CD8-positive, alpha-beta memory T cell (primary cell): ENCODE results near the gene XPOT. TPM values are rescaled to one million over a fixed set of nuclear protein-coding genes. Genes with fewer than 3 reads are reported as not detected.

Experiments used
- CTCF ChIA-PET: fragments of 350-600 bp; sonication (Branson Sonifier 250); formaldehyde crosslinking; loops from one replicate; lab custom pipeline; 2021; ENCODE audit warnings: antibody characterized with exemption; lab: Charles Lee
- POLR2A ChIA-PET: fragments of 350-600 bp; sonication (Branson Sonifier 250); formaldehyde crosslinking; loops from one replicate; lab custom pipeline; 2021; ENCODE audit warnings: antibody characterized with exemption; lab: Charles Lee
- DNase-seq, 5 donors: peaks; one replicate each; pipeline versions ENCODE4 v3.0.0 to v3.0.0-alpha.2; 2020 to 2022; ENCODE audit warnings: mixed read lengths in 1 of 5
- H3K27ac ChIP-seq: one replicate; pipeline ENCODE4 v1.7.0; 2013; ENCODE audit warnings: low read depth, mild to moderate bottlenecking, low read length, moderate library complexity
- H3K27me3 ChIP-seq: 2 replicates; pipeline ENCODE4 v1.7.0; 2013; ENCODE audit warnings: low read length, mild to moderate bottlenecking; ENCODE audit not compliant: insufficient read depth, poor library complexity, severe bottlenecking
- H3K36me3 ChIP-seq: 2 replicates; pipeline ENCODE4 v1.7.0; 2013; ENCODE audit warnings: mild to moderate bottlenecking, low read length, moderate library complexity; ENCODE audit not compliant: insufficient read depth
- H3K4me1 ChIP-seq: 2 replicates; pipeline ENCODE4 v1.7.0; 2013; ENCODE audit warnings: mild to moderate bottlenecking, low read length, moderate library complexity; ENCODE audit not compliant: insufficient read depth
- H3K4me3 ChIP-seq: 2 replicates; pipeline ENCODE4 v1.7.0; 2013; ENCODE audit warnings: mild to moderate bottlenecking, low read length
- H3K9me3 ChIP-seq: 2 replicates; pipeline ENCODE4 v1.7.0; 2013; ENCODE audit warnings: mild to moderate bottlenecking, low read length
- H3K27ac Mint-ChIP-seq, 8 donors: one replicate each; pipeline ENCODE4 v1.8.0; 2020 to 2021; ENCODE audit warnings: mixed read lengths in 8 of 8, mild to moderate bottlenecking in 6 of 8, inconsistent platforms in 3 of 8, moderate library complexity in 3 of 8
- H3K27me3 Mint-ChIP-seq, 2 donors: one replicate each; pipeline ENCODE4 v1.8.0; 2020 to 2021; ENCODE audit warnings: mixed read lengths in 2 of 2, mild to moderate bottlenecking in 1 of 2, moderate library complexity in 1 of 2
- H3K36me3 Mint-ChIP-seq, 3 donors: one replicate each; pipeline ENCODE4 v1.8.0; 2020 to 2021; ENCODE audit warnings: mixed read lengths in 3 of 3, inconsistent platforms in 1 of 3, mild to moderate bottlenecking in 1 of 3
- H3K4me1 Mint-ChIP-seq, 3 donors: one replicate each; pipeline ENCODE4 v1.8.0; 2020 to 2021; ENCODE audit warnings: mixed read lengths in 3 of 3, inconsistent platforms in 1 of 3, mild to moderate bottlenecking in 1 of 3
- H3K4me3 Mint-ChIP-seq, 7 donors: one replicate each; pipeline ENCODE4 v1.8.0; 2020 to 2021; ENCODE audit warnings: mixed read lengths in 7 of 7, mild to moderate bottlenecking in 6 of 7, moderate library complexity in 4 of 7, inconsistent platforms in 2 of 7
- H3K9me3 Mint-ChIP-seq, 5 donors: one replicate each; pipeline ENCODE4 v1.8.0; 2020 to 2022; ENCODE audit warnings: mixed read lengths in 5 of 5, mild to moderate bottlenecking in 3 of 5, moderate library complexity in 2 of 5, inconsistent platforms in 1 of 5
- polyA plus RNA-seq: library from polyadenylated mRNA; unstranded; fragments of 300-500 nt; fragmentation: Illumina TruSeq; gene quantifications from one replicate; pipeline ENCODE4 v1.2.3, GENCODE V29; 2021
- total RNA-seq, 2 experiments: library from RNA; stranded (reverse); gene quantifications; one replicate each; pipeline ENCODE4 v1.2.3, GENCODE V29; 2021

The XPOT gene
- total and polyA plus RNA-seq, 3 experiments from 2014 or later = 44.7 to 140 (median 136) TPM

GRCh38 chr12:64491718-64492117, 87.5 kb downstream of the XPOT start:
- Mint-ChIP-seq H3K4me1 (peaks cover 13 to 22% (median 19%) of the 10 kb centered on the region in 3 donors), H3K27me3 (no peaks in the 10 kb centered on the region), H3K9me3 (no peaks in the 10 kb centered on the region), H3K27ac (peak overlapping the region in 4 of 8 donors; percentile 15 to 68 (median 39)), H3K36me3 (peaks cover 9 to 74% (median 13%) of the 10 kb centered on the region in 3 donors), H3K4me3 (no peak overlapping the region)
- no peak overlapping the region for H3K4me3 ChIP-seq
- no peaks in the 10 kb centered on the region for H3K4me1 ChIP-seq
- CTCF ChIA-PET = no interaction called here
- H3K27ac ChIP-seq = no peak overlapping the region
- no peaks in the 10 kb centered on the region for H3K36me3 ChIP-seq
- POLR2A ChIA-PET = no interaction called here
- DNase-seq = no peak
- no peaks in the 10 kb centered on the region for H3K27me3 ChIP-seq
- no peaks in the 10 kb centered on the region for H3K9me3 ChIP-seq

GRCh38 chr12:64493513-64493912, 89.3 kb downstream of the XPOT start:
- Mint-ChIP-seq H3K27ac (peak overlapping the region in 1 of 8 donors; percentile 19), H3K4me3 (no peak overlapping the region), H3K27me3 (no peaks in the 10 kb centered on the region), H3K4me1 (peaks cover 13 to 22% (median 19%) of the 10 kb centered on the region in 3 donors), H3K9me3 (no peaks in the 10 kb centered on the region), H3K36me3 (peaks cover 14 to 75% (median 19%) of the 10 kb centered on the region in 3 donors)
- Histone ChIP-seq H3K27me3 (no peaks in the 10 kb centered on the region), H3K36me3 (no peaks in the 10 kb centered on the region), H3K27ac (no peak overlapping the region), H3K4me1 (no peaks in the 10 kb centered on the region), H3K9me3 (no peaks in the 10 kb centered on the region), H3K4me3 (no peak overlapping the region)
- POLR2A ChIA-PET = no interaction called here
- DNase-seq = no peak
- CTCF ChIA-PET = interaction anchor here (0.7 kb wide), 1 partner anchor 10 kb away, joined by 4 read pairs; no protein-coding TSS in a partner anchor

GRCh38 chr12:64494998-64495729, 91.0 kb downstream of the XPOT start:
- no peaks in the 10 kb centered on the region for H3K4me1 ChIP-seq
- H3K27ac ChIP-seq = no peak overlapping the region
- H3K27ac Mint-ChIP-seq = peak overlapping the region; percentile 7 to 81 (median 58)
- no peaks in the 10 kb centered on the region for H3K36me3 ChIP-seq
- DNase-seq = no peak
- H3K9me3 ChIP-seq = no peaks in the 10 kb centered on the region
- H3K4me3 ChIP-seq = no peak overlapping the region
- peak overlapping the region in 1 of 7 donors; percentile 8 for H3K4me3 Mint-ChIP-seq
- H3K27me3 ChIP-seq = no peaks in the 10 kb centered on the region
- CTCF ChIA-PET = interaction anchor here (0.7 kb wide), 1 partner anchor 191 kb away, joined by 3 read pairs; no protein-coding TSS in a partner anchor
- POLR2A ChIA-PET = no interaction called here
- no peaks in the 10 kb centered on the region for H3K27me3 Mint-ChIP-seq
- H3K4me1 Mint-ChIP-seq = peaks cover 13 to 22% (median 19%) of the 10 kb centered on the region in 3 donors
- H3K36me3 Mint-ChIP-seq = peaks cover 15 to 73% (median 16%) of the 10 kb centered on the region in 3 donors
- H3K9me3 Mint-ChIP-seq = no peaks in the 10 kb centered on the region

GRCh38 chr12:64496839-64497400, 92.7 kb downstream of the XPOT start:
- Mint-ChIP-seq H3K4me1 (peaks cover 13 to 19% (median 19%) of the 10 kb centered on the region in 3 donors), H3K36me3 (peaks cover 16 to 72% (median 19%) of the 10 kb centered on the region in 3 donors), H3K4me3 (no peak overlapping the region), H3K27me3 (no peaks in the 10 kb centered on the region), H3K9me3 (no peaks in the 10 kb centered on the region), H3K27ac (peak overlapping the region in 1 of 8 donors; percentile 64)
- no peak for DNase-seq
- no peak overlapping the region for H3K4me3 ChIP-seq
- H3K36me3 ChIP-seq = no peaks in the 10 kb centered on the region
- no peak overlapping the region for H3K27ac ChIP-seq
- H3K27me3 ChIP-seq = no peaks in the 10 kb centered on the region
- H3K9me3 ChIP-seq = no peaks in the 10 kb centered on the region
- ChIA-PET POLR2A (no interaction called here), CTCF (no interaction called here)
- no peaks in the 10 kb centered on the region for H3K4me1 ChIP-seq

GRCh38 chr12:64497484-64497883, 93.3 kb downstream of the XPOT start:
- no peak overlapping the region for H3K4me3 Mint-ChIP-seq
- ChIA-PET CTCF (no interaction called here), POLR2A (interaction anchor here (0.6 kb wide), 1 partner anchor 568 kb away, joined by 3 read pairs; no protein-coding TSS in a partner anchor)
- no peak for DNase-seq
- H3K27ac Mint-ChIP-seq = peak overlapping the region in 2 of 8 donors; percentile 3 to 29
- no peaks in the 10 kb centered on the region for H3K27me3 Mint-ChIP-seq
- H3K4me1 Mint-ChIP-seq = peaks cover 13 to 19% (median 19%) of the 10 kb centered on the region in 3 donors
- Histone ChIP-seq H3K4me3 (no peak overlapping the region), H3K27me3 (no peaks in the 10 kb centered on the region), H3K4me1 (no peaks in the 10 kb centered on the region), H3K27ac (no peak overlapping the region), H3K9me3 (no peaks in the 10 kb centered on the region), H3K36me3 (no peaks in the 10 kb centered on the region)
- H3K9me3 Mint-ChIP-seq = no peaks in the 10 kb centered on the region
- H3K36me3 Mint-ChIP-seq = peaks cover 15 to 70% (median 19%) of the 10 kb centered on the region in 3 donors

GRCh38 chr12:64497903-64498302, 93.7 kb downstream of the XPOT start:
- CTCF ChIA-PET = no interaction called here

GRCh38 chr12:64500394-64500793, 96.2 kb downstream of the XPOT start:
- no peak overlapping the region for H3K4me3 ChIP-seq
- H3K4me1 Mint-ChIP-seq = peaks cover under 1 to 1% (median under 1%) of the 10 kb centered on the region in 3 donors
- H3K4me3 Mint-ChIP-seq = no peak overlapping the region
- no peak overlapping the region for H3K27ac ChIP-seq
- ChIA-PET POLR2A (no interaction called here), CTCF (no interaction called here)
- no peaks in the 10 kb centered on the region for H3K27me3 Mint-ChIP-seq
- H3K9me3 ChIP-seq = no peaks in the 10 kb centered on the region
- no peaks in the 10 kb centered on the region for H3K27me3 ChIP-seq
- H3K36me3 Mint-ChIP-seq = peaks cover 10 to 55% (median 15%) of the 10 kb centered on the region in 3 donors
- H3K36me3 ChIP-seq = no peaks in the 10 kb centered on the region
- H3K27ac Mint-ChIP-seq = peak overlapping the region in 1 of 8 donors; percentile 2
- H3K9me3 Mint-ChIP-seq = no peaks in the 10 kb centered on the region
- DNase-seq = no peak
- H3K4me1 ChIP-seq = no peaks in the 10 kb centered on the region

More at GRCh38 chr12:64497903-64498302, 93.7 kb downstream of the XPOT start:
- DNase-seq = no peak
- Histone ChIP-seq H3K27me3 (no peaks in the 10 kb centered on the region), H3K9me3 (no peaks in the 10 kb centered on the region), H3K36me3 (no peaks in the 10 kb centered on the region), H3K27ac (no peak overlapping the region), H3K4me3 (no peak overlapping the region), H3K4me1 (no peaks in the 10 kb centered on the region)
- H3K27ac Mint-ChIP-seq = peak overlapping the region in 2 of 8 donors; percentile 3 to 29
- POLR2A ChIA-PET = interaction anchor here (0.6 kb wide), 1 partner anchor 568 kb away, joined by 3 read pairs; no protein-coding TSS in a partner anchor
- no peaks in the 10 kb centered on the region for H3K27me3 Mint-ChIP-seq
- H3K9me3 Mint-ChIP-seq = no peaks in the 10 kb centered on the region
- H3K4me1 Mint-ChIP-seq = peaks cover 13 to 19% (median 19%) of the 10 kb centered on the region in 3 donors
- H3K36me3 Mint-ChIP-seq = peaks cover 15 to 70% (median 19%) of the 10 kb centered on the region in 3 donors
- no peak overlapping the region for H3K4me3 Mint-ChIP-seq
